ENCODE results near the gene NRG2. TPM values are rescaled to one million over a fixed set of nuclear protein-coding genes. Genes with fewer than 3 reads are reported as not detected.
A peak's percentile ranks its signal among the peaks of the same experiment; 100 is the strongest.

NRG2 gene
- total RNA-seq, 2 experiments from 2014 or later, result not detected

DNA sequence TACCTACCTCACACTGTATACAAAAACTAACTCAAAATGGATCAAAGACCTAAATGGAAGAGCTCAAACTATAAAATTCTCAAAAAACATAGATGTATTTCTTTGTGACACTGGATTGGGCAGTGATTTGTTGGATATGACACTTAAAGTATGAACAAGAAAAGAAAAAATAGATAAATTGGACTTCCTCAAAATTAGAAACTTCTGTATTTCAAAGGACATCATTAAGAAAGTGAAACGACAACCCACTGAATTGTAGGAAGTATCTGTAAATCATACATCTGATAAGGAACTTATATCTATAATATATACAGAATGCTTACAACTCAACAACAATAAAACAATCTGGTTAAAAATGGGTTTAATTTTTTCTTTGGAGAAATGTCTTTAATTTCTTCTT lies 96.7 kb downstream of the NRG2 start:
- no peak overlapping the region for H3K4me3 Mint-ChIP-seq
- H3K27ac Mint-ChIP-seq, result no peak overlapping the region
- DNase-seq, result no peak
- no peaks in the 10 kb centered on the region for H3K36me3 Mint-ChIP-seq (ENCODE audit: low read depth)
- H3K27me3 Mint-ChIP-seq, result peaks cover 54% of the 10 kb centered on the region
- ChIA-PET POLR2A (no interaction called here), CTCF (no interaction called here)
- H3K4me1 Mint-ChIP-seq, result no peaks in the 10 kb centered on the region
- peaks cover 3% of the 10 kb centered on the region for H3K9me3 Mint-ChIP-seq

DNA sequence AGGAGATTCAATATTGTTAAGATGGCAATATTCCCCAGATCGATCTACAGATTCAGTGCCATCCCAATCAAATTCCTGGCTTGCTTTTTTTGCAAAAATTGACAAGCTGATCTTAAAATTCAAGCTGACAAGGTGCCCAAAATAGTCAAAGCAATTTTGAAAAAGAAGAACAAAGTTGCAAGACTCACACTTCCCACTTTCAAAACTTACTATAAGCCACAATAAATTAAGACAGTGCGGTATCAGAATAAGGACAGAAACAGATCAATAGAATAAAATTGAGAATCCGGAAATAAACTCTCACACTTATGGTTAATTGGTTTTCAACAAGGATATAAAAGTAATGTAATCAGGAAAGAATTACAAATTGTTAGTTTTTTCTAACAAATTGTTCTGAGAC lies 97.1 kb downstream of the NRG2 start:
- no peak overlapping the region for H3K4me3 Mint-ChIP-seq
- no peaks in the 10 kb centered on the region for H3K36me3 Mint-ChIP-seq (ENCODE audit: low read depth)
- H3K27me3 Mint-ChIP-seq, result peaks cover 56% of the 10 kb centered on the region
- H3K9me3 Mint-ChIP-seq, result peaks cover 3% of the 10 kb centered on the region
- H3K27ac Mint-ChIP-seq, result no peak overlapping the region
- ChIA-PET POLR2A (no interaction called here), CTCF (no interaction called here)
- DNase-seq, result no peak
- H3K4me1 Mint-ChIP-seq, result no peaks in the 10 kb centered on the region

- CTCF ChIA-PET, result no interaction called here
- Mint-ChIP-seq H3K4me1 (no peaks in the 10 kb centered on the region), H3K36me3 (ENCODE audit: low read depth) (no peaks in the 10 kb centered on the region), H3K4me3 (no peak overlapping the region), H3K9me3 (peaks cover 3% of the 10 kb centered on the region), H3K27me3 (peaks cover 53% of the 10 kb centered on the region), H3K27ac (no peak overlapping the region)
- POLR2A ChIA-PET, result no interaction called here
- DNase-seq, result no peak
Measured at GRCh38 chr5:139942243-139942642, 100.9 kb downstream of the NRG2 start.

DNA sequence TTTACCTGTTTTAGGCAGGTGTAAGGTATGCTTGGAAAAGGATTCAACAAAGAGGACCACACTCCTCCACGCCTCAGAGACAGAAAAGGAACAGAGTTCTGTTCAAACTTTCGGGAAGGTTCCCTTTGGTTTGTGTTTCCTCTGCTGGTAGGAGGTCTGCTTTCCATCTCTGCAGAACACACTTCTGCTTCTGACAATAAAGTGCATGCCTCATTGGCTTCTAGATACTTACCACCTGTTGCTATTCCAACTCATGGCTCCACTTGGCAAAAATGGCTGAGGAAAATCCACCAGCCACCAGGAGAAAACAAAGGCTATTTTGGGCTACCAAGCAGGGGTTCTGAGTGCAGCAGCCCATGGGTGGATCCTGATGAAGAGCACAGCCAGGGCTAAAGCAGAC lies 112.7 kb downstream of the NRG2 start:
- Mint-ChIP-seq H3K27ac (no peak overlapping the region), H3K4me1 (no peaks in the 10 kb centered on the region), H3K4me3 (no peak overlapping the region), H3K27me3 (peaks cover 44% of the 10 kb centered on the region), H3K9me3 (no peaks in the 10 kb centered on the region), H3K36me3 (ENCODE audit: low read depth) (no peaks in the 10 kb centered on the region)
- no peak for DNase-seq
- CTCF ChIA-PET, result no interaction called here
- POLR2A ChIA-PET, result no interaction called here

- H3K27ac Mint-ChIP-seq, result no peak overlapping the region
- H3K27me3 Mint-ChIP-seq, result peaks cover 31% of the 10 kb centered on the region
- no peaks in the 10 kb centered on the region for H3K36me3 Mint-ChIP-seq (ENCODE audit: low read depth)
- ChIA-PET POLR2A (no interaction called here), CTCF (no interaction called here)
- no peaks in the 10 kb centered on the region for H3K9me3 Mint-ChIP-seq
- DNase-seq, result no peak
- no peaks in the 10 kb centered on the region for H3K4me1 Mint-ChIP-seq
- H3K4me3 Mint-ChIP-seq, result no peak overlapping the region
Measured at GRCh38 chr5:139926797-139927503, 116.1 kb downstream of the NRG2 start.

- ChIA-PET CTCF (interaction anchor here (1.4 kb wide), 1 partner anchor 12 kb away, joined by 4 read pairs; no protein-coding TSS in a partner anchor), POLR2A (no interaction called here)
- H3K27me3 Mint-ChIP-seq, result peaks cover 31% of the 10 kb centered on the region
- no peaks in the 10 kb centered on the region for H3K4me1 Mint-ChIP-seq
- H3K4me3 Mint-ChIP-seq, result no peak overlapping the region
- no peaks in the 10 kb centered on the region for H3K36me3 Mint-ChIP-seq (ENCODE audit: low read depth)
- DNase-seq, result no peak
- H3K9me3 Mint-ChIP-seq, result no peaks in the 10 kb centered on the region
- H3K27ac Mint-ChIP-seq, result peak overlapping the region; percentile 68
Measured at GRCh38 chr5:139925650-139926640, 117.2 kb downstream of the NRG2 start.

- no peak overlapping the region for H3K4me3 Mint-ChIP-seq
- H3K27me3 Mint-ChIP-seq, result peaks cover 28% of the 10 kb centered on the region
- DNase-seq, result no peak
- H3K9me3 Mint-ChIP-seq, result no peaks in the 10 kb centered on the region
- H3K4me1 Mint-ChIP-seq, result no peaks in the 10 kb centered on the region
- H3K36me3 Mint-ChIP-seq (ENCODE audit: low read depth), result no peaks in the 10 kb centered on the region
- ChIA-PET POLR2A (no interaction called here), CTCF (interaction anchor here (1.4 kb wide), 1 partner anchor 13 kb away, joined by 4 read pairs; no protein-coding TSS in a partner anchor)
- no peak overlapping the region for H3K27ac Mint-ChIP-seq
Measured at GRCh38 chr5:139925216-139925562, 117.9 kb downstream of the NRG2 start.

DNA sequence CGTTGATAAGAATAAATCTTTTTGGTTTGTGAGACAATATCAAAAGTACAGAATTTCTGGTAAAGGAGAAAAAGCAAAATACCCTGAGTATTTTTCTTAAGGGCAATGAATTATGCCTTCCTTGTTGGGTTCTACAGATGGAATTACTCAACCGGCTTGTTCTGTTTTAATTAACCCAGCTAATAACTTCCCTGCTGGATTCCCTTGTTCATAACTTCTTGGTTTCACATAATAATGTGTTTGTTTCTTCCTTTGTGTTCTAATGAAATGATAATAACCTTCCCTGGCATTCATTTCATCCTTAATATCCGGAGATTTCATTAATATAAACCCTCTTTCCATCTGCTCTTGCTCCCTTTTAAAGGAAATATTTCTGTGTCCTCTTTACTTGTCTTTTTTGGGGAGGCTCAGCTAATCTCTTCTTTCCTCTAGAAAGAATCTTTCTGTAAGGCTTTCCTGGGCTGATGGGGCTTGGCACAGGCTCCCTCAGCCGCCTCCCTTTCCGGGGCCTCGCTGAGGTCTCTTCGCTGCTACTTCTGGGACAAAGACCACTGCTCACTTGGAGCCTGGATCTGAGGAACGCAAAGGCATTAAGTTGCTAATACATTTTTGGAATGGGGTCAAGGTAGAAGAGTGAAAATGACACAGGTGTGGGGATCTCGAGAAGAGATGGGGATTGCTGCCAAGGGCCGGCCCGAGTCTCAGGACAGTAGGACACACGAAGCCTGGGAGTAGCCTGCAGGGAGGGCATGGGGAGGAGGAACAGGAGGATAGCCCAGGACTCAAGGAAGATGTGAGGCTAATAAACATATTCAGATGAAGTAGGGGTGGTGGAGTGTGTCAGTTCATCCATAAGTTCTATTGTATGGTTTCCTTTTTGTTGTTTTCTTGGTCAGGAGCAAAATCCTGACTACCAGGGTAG lies 118.5 kb downstream of the NRG2 start:
- Mint-ChIP-seq H3K4me1 (no peaks in the 10 kb centered on the region), H3K4me3 (no peak overlapping the region), H3K27ac (no peak overlapping the region), H3K27me3 (peaks cover 25% of the 10 kb centered on the region), H3K36me3 (ENCODE audit: low read depth) (no peaks in the 10 kb centered on the region), H3K9me3 (no peaks in the 10 kb centered on the region)
- CTCF ChIA-PET, result interaction anchor here (1.4 kb wide), 1 partner anchor 14 kb away, joined by 4 read pairs; no protein-coding TSS in a partner anchor
- DNase-seq, result no peak
- POLR2A ChIA-PET, result no interaction called here

GRCh38 chr5:139919308-139919707 lies 123.8 kb downstream of the NRG2 start:
- H3K27ac Mint-ChIP-seq, result no peak overlapping the region

GRCh38 chr5:139915834-139916233 lies 127.3 kb downstream of the NRG2 start:
- ChIA-PET CTCF (interaction anchor here (1.5 kb wide), 1 partner anchor 53 kb away, joined by 4 read pairs; no protein-coding TSS in a partner anchor), POLR2A (no interaction called here)
- H3K27me3 Mint-ChIP-seq, result peaks cover 13% of the 10 kb centered on the region
- H3K36me3 Mint-ChIP-seq (ENCODE audit: low read depth), result no peaks in the 10 kb centered on the region
- no peaks in the 10 kb centered on the region for H3K4me1 Mint-ChIP-seq
- H3K27ac Mint-ChIP-seq, result no peak overlapping the region
- no peaks in the 10 kb centered on the region for H3K9me3 Mint-ChIP-seq
- no peak for DNase-seq
- no peak overlapping the region for H3K4me3 Mint-ChIP-seq

More at GRCh38 chr5:139919308-139919707, 123.8 kb downstream of the NRG2 start:
- Mint-ChIP-seq H3K4me3 (no peak overlapping the region), H3K4me1 (no peaks in the 10 kb centered on the region), H3K36me3 (ENCODE audit: low read depth) (no peaks in the 10 kb centered on the region), H3K27me3 (peaks cover 26% of the 10 kb centered on the region), H3K9me3 (no peaks in the 10 kb centered on the region)
- DNase-seq, result no peak
- CTCF ChIA-PET, result no interaction called here
- POLR2A ChIA-PET, result no interaction called here

GRCh38 chr5:139915266-139915665 lies 127.8 kb downstream of the NRG2 start:
- Mint-ChIP-seq H3K36me3 (ENCODE audit: low read depth) (no peaks in the 10 kb centered on the region), H3K27ac (no peak overlapping the region), H3K4me1 (no peaks in the 10 kb centered on the region), H3K4me3 (no peak overlapping the region), H3K9me3 (no peaks in the 10 kb centered on the region), H3K27me3 (peaks cover 10% of the 10 kb centered on the region)
- CTCF ChIA-PET, result interaction anchor here (1.5 kb wide), 1 partner anchor 54 kb away, joined by 4 read pairs; no protein-coding TSS in a partner anchor
- DNase-seq, result no peak
- POLR2A ChIA-PET, result no interaction called here

DNA sequence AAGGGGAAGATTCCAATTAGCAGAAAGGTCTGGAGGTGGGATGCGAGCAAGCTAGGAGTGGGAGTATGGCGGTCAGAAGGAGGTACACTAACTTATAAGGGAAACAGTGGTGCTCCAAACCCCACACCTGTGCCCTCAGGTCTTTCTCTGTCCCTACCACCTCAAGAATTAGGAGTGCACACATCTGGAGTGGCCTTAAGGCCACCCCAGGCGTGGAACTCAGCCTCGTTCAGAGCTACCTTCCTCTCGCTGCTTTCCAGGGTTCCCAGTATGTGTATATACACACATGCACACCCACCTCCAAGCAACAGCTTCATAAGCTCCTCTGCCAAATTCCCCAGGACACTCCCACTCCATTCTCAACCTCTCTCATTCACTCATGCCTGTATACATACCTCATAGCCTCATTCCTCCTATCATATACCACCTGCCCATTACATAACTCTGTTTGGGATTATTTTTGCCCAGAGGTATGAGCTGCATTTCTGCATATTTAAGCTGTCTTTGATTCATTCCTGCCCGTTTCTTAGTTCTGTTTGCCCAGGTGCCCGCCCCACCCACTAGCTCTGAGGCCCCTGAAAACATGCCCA lies 128.8 kb downstream of the NRG2 start:
- Mint-ChIP-seq H3K27ac (no peak overlapping the region), H3K4me3 (no peak overlapping the region), H3K9me3 (no peaks in the 10 kb centered on the region), H3K27me3 (peaks cover 10% of the 10 kb centered on the region), H3K4me1 (no peaks in the 10 kb centered on the region), H3K36me3 (ENCODE audit: low read depth) (no peaks in the 10 kb centered on the region)
- DNase-seq, result no peak
- CTCF ChIA-PET, result interaction anchor here (0.6 to 1.5 kb wide), 3 partner anchors 54 to 401 kb away, joined by 3 to 7 read pairs (median 4); no protein-coding TSS in a partner anchor
- POLR2A ChIA-PET, result interaction anchor here (0.7 kb wide), 1 partner anchor 115 kb away, joined by 3 read pairs; no protein-coding TSS in a partner anchor

All from activated CD4-positive, alpha-beta T cell treated with anti-CD3 and anti-CD28 coated beads, Interleukin-2, amount 10 ng/mL, durations not matched to agents 7 days and 5 days (primary cell).